HG03442 (cell line): ENCODE results near the gene PTGES3L.

Source experiments
- ATAC-seq: cut with Tn5 transposase; IDR thresholded peaks from one replicate; pipeline ENCODE4 v1.9.1; 2021; ENCODE audit warnings: mild to moderate bottlenecking, moderate library complexity; ENCODE audit not compliant: unreplicated experiment

The PTGES3L gene

DNA sequence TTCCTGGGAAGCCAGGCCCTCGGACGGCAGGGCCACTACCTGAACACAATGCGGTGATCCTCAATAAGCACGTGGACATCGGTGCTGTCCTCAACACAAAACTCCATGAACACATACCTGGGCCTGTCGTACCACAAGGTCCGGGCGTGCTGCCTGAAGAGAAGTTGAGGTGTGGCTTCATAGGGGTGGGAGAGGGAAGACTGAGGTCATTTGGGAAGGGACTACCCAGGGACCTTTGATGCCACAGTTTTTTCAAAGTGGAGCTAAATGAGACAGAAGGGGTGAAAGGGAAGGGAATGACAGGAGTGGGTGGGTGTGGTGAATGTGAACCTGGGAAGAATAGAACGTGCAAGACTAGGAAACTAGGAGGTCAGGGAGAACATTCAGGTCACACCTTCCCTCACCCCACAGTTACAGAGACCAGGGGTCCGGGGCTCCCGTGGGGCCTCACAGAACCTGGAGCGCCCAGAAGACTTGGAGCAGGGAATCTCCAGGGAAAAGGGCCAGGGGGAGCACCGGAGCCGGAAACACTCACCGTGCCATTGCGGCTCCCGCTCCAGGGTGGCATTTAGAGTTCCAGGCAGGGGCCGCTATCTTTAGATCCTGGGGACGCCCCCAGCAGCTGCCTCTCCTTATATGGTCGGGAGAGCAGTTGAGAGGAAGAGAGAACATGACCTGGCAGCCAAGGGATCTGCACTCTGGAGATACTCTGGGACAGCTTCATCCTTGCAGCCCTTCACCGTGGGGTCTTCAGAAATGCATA lies at the start of gene PTGES3L:
Gene PTGES3L, minus strand, starts transcription at position 570 of the 763 bp plus-strand sequence. Its CDS starts 27 bp downstream, at position 543.
- ATAC-seq = peak; percentile 17

DNA sequence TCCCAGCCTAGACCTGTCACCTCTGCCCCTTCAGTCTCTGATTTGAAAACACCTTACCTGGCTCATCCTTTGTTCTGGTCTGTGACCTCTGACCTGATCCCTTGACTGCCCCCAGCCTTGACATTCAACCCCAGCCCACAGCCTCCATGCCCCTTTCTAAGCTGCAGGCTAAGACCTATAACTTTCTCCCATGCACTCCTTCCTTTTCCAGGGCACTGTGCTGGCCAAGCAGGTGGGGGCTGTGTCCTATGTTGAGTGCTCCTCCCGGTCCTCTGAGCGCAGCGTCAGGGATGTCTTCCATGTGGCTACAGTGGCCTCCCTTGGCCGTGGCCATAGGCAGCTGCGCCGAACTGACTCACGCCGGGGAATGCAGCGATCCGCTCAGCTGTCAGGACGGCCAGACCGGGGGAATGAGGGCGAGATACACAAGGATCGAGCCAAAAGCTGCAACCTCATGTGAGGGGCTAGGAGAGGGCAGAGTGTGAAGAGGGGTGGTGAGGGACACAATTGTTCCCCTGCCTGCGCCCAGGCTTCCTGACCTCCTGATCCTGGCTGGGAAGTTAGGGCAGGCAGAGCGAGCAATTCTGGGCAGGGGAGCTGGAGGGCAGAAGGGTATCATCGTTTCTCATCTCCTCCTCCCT lies 48.5 kb upstream of the PTGES3L start:
- no peak for ATAC-seq

DNA sequence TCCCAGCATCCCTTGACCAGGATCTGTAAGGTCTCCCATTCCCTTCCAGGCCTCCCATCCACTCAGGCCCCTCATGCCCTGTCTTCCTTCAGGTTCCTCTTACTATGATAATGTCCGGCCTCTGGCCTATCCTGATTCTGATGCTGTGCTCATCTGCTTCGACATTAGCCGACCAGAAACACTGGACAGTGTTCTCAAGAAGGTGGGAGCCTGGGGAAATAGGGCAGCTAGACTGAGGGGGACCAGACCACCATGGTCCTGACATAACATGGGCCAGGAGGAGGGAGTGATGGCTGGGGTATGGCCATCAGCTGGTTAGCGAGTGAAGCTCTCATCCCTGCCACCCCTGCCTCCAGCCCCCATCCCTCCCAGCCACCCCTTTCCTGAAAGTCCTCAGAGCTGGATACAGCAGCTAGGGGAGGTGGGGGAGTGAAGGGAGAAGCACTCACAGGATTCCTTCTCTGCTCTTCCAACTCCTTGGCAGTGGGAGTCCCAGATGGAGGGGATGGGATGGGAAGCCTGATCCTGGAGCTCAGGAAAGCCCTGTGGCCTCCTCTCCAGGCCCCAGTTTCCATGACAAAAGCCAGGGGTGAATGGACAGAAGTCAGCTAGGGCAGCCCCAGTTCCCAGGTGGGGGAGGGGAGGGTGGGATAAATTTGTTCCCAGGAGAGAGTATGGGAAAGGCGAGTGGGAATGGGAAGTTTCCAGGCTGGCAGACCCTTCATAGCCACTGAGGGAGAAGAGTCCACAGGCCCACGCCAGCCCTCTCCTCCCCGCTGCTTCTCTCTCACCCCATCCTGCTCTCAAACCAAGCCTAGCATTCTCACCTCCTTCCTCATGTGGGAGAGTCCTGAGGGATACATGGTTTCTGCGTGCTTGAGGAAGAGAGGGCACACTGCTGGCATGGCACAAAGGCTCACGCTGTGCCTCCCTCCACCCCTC lies 47.5 kb upstream of the PTGES3L start:
- ATAC-seq = no peak

DNA sequence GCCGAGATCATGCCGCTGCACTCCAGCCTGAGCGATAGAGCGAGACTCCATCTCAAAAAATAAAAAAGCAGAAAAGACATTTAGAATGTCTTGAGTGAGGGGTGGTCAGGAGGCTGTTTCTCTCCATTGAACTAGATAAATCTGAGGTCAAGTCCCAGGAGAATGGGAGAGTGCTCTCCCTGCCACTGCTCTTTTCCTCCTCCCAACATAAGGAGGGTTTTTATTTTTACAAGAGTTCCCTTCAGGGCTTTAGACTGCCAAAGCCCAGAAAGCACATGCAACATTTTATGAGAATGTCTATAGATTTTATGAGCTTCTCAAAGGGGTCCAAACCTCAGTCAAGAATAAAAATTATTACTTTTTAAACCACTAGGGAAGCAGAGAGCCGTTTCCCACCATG lies 46.7 kb upstream of the PTGES3L start:
- no peak for ATAC-seq

DNA sequence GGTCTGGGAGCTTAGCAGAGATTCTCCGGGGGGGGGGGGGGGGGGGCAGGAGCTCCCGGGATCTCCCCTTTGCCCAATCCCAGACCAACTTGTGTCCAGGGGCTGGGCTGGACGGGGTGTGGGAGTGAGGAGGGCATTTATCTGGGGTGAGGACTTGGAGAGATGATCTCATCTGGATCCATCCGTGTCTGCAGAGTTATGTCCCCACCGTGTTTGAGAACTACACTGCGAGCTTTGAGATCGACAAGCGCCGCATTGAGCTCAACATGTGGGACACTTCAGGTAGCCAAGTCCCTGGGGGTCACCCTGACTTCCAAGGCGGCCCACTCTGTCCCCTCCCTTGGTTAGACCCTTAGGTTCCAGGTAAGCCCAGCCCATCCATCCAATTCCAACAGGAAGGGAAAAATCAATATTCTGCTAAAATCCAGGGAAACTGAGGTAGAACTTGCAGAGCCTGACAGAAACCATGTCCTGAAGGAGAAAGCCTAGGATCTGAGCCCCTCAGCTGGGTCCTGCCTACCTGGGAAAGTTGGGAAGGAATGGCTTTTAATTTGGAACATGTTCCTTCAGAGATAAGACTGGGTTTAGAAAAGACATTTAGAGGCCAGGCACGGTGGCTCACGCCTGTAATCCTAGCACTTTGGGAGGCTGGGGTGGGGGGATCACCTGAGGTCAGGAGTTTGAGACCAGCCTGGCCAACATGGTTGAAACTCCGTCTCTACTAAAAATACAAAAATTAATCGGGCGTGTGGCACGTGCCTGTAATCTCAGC lies 46.1 kb upstream of the PTGES3L start:
- ATAC-seq = no peak

DNA sequence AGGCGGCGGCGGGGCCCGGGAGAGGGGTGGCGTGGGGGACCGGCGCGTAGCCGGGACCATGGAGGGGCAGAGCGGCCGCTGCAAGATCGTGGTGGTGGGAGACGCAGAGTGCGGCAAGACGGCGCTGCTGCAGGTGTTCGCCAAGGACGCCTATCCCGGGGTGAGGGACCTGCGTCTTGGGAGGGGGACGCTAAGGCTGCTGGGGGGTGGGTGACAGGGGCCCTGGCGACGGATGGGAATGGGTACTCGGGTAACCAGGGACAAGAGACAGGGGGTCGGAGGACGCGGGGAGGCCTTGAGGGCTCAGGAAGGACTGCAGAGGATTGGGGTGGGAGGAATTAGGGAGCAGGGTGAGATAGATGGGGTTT lies 45.4 kb upstream of the PTGES3L start:
- ATAC-seq = no peak

DNA sequence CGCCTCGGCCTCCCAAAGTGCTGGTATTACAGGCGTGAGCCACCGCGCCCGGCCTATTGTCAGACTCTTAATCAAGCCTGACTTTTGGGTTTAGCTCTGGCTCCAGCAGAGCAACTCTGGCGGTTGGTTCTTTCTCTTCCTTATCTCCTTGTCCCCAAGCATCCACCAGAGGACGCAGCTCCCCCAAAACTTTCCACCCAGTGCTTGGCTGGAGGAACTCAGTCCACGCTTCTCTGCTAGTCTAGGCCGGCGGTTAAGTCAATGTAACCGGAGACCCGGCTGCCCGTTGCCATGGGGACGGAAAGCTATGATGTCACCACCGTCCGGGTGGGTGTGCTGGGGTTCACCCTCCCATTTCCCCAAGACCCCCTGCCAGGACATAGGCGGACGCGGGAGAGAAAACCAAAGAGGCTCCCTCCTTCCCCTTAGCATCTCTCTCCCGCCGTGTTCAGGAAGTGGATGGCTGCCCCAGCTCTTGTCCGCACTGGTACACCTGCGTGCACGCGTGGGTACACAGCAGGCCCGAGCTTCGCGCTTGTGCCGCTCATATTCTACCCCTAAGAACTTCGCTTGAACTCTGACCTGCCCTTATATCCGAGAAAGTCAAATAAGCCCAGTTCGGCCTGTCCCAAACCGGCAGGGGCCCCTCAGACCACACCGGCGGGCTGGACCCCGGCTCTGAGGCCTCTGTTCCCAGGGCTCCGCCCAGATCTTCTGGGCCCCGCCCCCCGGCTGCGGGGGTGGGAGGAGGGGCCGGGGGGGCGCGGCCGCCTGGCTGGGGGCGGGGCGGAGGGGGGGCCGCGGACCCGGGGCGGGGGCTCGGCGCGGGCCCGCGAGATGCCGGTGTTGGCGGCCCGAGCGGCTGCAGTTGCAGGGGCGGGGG lies 44.8 kb upstream of the PTGES3L start, which contains the start of gene RND2:
Gene RND2, plus strand, starts transcription at position 825 of the 883 bp plus-strand sequence. CDS start 117 bp downstream, outside the sequence.
- no peak for ATAC-seq

DNA sequence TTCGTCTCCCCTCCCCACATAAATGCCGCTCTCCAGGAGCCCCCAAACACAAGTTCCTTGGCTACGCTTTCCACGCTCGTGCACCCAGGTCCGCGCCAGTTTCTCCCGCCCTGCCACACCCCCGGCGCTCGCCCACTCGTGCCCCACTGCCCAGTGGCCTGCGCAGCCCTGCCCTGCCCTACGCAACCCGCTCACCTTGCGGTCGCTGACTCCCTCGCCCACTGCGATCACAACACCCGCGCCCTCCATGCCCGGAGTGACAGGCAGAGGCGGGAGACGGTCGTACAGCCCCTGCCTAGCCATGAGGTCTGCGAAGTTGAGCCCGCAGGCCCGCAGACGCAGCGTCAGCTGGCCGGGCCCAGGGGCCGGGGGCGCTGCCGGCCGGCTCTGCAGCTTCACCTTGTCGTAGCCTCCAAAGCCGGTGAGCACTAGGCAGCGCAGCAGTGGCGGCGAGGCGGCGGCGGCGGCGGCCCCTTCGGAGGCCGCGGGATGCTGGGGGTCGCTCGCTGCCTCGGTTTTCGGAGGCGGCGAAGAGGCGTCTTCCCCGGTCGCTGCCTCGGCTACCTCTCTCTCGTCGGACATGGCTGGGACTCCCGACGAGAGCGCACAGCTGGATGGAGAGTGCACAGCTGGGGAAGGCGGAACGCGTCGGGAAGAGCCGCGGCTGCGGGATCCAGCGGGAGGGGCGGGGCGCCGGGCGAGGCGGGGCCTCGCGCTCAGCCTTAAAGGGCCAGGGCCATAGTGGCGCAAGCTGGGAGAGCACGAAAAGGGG lies 42.0 kb upstream of the PTGES3L start, which contains the start of gene VAT1:
Gene VAT1, minus strand, starts transcription at position 645 of the 772 bp plus-strand sequence. Its CDS starts 63 bp downstream, at position 582.
- ATAC-seq = no peak

DNA sequence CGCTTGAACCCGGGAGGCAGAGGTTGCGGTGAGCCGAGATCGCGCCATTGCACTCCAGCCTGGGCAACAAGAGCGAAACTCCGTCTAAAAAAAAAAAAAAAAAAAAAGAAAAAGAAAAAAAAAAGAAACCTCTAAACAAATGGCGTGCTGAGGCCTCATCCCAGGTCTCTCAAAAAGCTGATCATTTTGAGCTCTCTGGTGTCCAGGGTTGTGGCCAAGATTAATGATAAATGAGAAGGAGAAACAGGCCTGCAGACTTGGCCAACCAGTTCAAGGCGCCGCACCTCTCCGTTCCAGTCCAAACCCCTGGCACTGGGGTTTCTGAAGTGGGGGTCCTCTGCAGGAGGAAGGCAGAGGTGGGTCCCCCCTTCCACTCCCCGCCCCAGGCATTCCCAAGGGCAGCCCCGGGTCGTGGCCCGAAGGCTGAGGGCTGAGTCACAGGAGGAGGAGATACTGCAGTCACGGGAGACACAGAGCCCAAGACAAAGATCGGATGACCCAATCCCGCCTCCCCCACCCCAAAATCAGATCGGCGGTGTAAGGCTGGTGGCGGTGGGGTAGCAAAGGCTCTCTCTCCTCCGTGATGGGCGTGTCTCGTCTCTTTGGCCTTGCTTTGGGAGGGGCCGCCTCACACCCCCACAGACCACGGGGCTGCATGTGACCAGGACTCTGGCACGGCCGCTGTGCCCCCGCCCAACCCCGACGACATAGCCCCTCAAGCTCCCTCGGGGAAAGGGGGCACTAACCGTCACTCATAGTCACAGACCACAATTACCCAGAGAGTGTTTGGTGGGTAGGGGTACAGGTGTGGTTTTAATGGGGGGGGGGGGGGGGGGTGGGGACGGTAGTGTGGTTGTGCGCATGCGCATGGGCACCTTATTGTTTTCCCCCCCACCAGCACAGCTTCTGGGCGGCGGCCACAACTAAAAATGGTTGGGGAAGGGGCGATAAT lies 41.2 kb upstream of the PTGES3L start:
- no peak for ATAC-seq

DNA sequence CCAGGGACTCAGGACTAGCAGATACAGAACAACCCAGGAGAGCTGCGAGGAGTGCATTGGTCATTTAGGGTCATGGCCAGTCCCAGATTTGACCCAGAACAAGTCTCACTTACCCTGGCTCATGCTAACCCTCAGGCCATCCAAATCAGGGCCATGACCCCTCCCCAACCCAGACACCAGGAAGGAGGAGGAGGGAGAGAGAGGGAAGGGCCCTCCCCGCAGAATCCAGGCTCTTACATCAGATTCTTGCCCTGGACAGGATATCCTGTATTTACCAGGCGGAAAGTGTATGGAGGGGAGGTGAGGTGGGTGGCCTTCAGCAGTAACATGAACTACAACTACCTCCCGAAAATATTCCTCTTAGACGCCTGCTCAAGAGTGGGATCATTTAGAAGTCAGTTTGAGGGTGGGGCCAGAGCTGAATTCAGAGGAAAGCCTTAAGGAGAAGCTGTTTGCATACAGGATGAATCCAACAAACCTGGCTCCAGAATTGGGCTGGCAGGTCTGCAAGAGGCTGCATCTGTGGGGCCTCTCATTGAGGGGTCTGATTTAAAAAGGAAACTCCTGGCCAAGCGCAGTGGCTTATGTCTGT lies 40.2 kb upstream of the PTGES3L start:
- no peak for ATAC-seq

DNA sequence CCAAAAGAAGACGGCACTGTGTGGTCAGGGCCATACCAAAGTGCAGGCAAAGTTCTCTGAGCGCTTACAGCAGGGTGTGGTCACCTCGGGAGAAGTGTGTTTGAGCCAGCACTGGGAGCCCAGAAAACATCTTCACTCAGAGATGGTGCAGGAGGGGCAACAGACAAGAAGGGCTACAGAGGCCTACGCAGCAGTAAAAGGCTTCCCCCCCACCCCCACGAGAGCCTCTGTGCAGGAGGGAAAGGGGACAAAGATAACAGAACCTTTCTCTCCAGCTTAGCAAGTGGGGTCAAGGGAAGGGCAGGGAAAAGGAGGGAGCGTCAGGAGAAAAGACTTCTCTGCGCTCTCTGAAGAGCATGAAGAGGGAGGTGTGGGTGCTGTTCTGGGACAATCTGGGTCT lies 39.5 kb upstream of the PTGES3L start:
- ATAC-seq = no peak

DNA sequence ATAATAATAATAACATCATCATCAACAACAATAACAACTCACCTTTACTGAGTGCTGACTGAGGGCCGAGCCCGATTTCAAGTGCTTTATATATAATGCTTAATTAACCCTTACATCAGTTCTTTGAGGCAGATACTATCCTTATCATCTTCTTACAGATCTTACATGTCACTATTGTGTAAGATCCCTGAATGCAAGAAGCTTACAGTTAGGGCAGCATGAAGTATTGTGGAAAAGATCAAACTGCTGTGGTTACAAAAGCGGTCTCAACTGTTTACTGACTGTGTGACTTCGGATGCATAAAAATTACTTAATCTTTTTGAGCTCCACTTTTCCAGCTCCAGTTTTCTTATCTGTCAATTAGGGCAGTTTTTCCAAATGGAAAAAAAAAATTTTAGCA lies 39.1 kb upstream of the PTGES3L start:
- no peak for ATAC-seq

DNA sequence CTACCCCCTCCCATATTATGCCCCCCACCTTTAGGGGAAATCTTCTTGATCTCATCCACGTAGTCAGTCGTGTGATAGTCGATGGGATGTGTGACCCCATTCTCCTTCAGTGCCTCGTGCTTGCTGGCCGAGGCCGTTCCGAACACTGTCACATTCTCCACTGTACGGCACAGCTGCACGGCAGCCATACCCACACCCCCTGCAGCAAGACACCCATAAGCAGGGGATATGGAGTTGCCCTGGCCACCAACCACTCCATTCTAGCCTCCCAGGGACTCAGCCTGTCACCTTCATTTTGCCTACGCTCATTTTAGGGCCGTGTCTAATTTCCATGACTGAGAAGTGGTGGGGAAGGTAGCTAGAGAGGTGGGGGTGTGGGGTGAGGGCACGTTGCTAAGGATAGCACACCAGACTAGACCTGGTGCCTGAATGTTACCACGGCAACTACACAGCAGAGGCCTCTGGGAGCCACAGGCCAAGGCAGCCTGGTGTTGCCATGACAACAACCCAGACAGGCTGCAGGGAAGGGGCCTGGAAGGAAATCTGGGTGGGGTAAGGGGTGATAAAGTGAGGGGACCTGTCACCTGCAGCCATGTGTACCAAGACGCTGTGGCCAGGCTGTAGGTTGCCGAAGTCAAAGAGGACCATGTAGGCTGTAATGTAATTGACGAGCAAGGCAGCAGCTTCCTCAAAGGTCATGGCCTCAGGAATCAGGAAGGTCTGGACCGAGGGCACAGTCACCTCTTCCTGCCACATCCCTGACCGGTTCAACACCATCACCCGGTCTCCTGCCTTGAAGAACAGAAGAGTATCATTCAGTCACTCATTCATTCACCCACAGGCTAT lies 38.4 kb upstream of the PTGES3L start:
- no peak for ATAC-seq

DNA sequence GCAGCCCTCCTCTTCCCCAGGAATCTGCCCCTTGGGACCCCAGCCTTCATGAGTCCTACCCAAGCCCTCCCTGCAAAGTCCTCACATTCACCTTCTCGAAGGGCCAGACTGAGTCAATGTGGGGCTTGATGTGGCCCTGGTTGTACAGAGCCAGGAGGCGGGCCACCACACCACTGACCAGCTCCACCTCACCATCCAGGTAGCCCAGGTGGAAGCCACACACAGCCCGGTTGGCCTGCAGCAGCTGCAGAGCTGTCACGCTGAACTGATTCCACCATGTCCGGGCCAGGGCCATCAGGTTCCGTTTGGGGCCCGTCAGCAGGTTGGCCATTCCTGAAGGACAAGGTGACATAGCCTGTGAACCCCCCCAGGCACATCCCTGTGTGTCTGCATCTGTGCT lies 36.3 kb upstream of the PTGES3L start:
- no peak for ATAC-seq

DNA sequence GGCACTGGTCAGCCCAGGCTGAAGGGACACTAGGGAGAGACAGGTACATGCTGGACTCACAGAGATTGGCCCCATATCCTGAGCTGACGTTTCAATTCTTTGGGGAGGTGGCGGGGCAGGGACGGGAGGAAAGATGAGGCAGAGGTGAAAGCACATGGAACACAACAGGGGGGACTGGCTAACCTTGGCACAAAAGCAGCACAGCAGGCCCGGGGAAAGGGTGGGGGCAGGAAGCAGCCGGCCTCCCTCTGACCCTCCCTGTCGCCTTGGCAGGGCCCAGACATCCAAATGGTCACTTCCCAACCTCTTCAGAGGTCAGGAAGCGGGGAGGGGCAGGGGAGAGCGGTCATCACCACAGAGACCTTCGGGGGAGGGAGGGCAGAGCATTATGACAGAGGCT lies 35.7 kb upstream of the PTGES3L start:
- ATAC-seq = no peak
